GM10266 (cell line): ENCODE data around the gene ARRDC2.
"Not testable (repeated sequence)": the region's sequence is repeated elsewhere in the genome, so short reads cannot be mapped to it uniquely, and the experiment has no call there.

Experiments
- DNase-seq: peaks from one replicate; pipeline ENCODE4 v3.0.0; 2012; ENCODE audit errors: extremely low spot score
- CTCF ChIP-seq: IDR thresholded peaks from 2 replicates; pipeline ENCODE4 v1.5.1; 2012; ENCODE audit warnings: mild to moderate bottlenecking, low read depth; ENCODE audit not compliant: control insufficient read depth, insufficient read depth; ENCODE audit errors: missing control alignments

Gene ARRDC2

DNA sequence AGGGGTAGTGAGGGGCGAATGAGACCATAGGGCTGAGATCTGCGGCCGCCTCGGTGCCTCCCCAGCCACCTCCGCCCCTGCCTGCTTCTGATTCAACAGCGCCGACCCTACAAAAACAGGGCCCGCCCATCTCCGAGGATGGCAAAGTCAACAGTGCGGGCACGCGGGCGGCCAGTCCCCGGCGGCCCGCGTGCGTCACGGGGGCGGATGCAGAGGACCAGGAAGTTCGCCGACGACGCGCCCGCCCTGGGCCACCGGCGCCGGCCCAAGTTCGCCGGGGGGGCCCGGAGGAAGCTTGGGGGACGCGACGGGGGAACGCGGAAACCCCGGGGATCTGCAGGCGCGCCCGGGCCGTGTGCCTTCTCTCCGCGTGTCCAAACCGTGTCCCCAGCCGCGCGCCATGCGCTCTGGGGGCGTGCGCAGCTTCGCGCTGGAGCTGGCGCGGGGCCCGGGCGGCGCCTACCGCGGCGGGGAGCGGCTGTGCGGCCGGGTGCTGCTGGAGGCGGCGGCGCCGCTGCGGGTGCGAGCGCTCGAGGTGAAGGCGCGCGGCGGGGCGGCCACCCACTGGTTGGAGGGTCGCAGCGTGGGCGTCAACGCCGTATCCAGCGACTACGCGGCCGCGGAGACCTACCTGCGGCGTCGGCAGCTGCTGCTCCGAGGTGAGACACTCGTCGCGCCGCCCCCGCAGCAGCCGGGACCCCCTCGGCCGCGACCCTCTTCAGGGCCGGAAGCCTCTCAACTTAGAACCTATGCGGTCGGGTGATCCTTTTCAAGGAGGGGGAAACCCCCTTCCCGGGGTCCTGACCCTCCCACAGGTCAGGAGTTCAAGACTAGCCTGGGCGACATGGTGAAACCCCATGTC lies 6.8 kb upstream of the ARRDC2 start:
- DNase-seq = peak; percentile 94

GRCh38 chr19:18001777-18002345 lies 6.1 kb upstream of the ARRDC2 start:
- no peak for DNase-seq
- TF ChIP-seq CTCF = no peak

More for the DNA sequence above, 6.8 kb upstream of the ARRDC2 start:
- no peak for TF ChIP-seq CTCF

DNA sequence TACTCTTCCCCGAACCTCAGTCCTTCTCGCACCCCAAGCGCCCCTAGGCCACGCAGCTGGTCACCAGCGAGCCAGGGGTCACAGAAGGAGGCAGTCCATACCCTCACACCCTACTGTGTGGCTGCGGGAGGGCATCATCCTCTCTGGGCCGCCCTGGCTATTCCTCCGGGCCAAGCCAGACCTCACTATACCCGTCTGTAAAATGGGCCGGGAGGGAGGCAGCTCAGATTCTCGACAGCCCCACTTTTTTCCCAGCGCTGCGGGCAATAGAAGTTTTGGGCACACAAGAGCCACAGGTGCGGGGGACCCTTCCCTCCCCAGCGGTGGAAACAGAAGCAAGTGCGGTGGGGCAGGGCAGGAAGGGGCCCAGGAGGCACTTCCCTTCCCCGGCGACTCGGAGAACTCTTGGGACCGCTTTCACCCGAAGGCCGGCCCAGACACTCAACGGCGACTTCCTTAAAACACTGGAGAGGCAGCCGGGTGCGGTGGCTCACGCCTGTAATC lies 5.6 kb upstream of the ARRDC2 start:
- no peak for TF ChIP-seq CTCF
- DNase-seq = no peak

- DNase-seq = not testable (repeated sequence)
Measured at GRCh38 chr19:18005750-18006149, 2.2 kb upstream of the ARRDC2 start.

GRCh38 chr19:18007044-18007916 lies 690 bp upstream of the ARRDC2 start:
- DNase-seq = peak; percentile 94
- peak; percentile 99 for TF ChIP-seq CTCF

- DNase-seq = no peak
- TF ChIP-seq CTCF = no peak
Measured at GRCh38 chr19:18008814-18009213, 844 bp downstream of the ARRDC2 start.

DNA sequence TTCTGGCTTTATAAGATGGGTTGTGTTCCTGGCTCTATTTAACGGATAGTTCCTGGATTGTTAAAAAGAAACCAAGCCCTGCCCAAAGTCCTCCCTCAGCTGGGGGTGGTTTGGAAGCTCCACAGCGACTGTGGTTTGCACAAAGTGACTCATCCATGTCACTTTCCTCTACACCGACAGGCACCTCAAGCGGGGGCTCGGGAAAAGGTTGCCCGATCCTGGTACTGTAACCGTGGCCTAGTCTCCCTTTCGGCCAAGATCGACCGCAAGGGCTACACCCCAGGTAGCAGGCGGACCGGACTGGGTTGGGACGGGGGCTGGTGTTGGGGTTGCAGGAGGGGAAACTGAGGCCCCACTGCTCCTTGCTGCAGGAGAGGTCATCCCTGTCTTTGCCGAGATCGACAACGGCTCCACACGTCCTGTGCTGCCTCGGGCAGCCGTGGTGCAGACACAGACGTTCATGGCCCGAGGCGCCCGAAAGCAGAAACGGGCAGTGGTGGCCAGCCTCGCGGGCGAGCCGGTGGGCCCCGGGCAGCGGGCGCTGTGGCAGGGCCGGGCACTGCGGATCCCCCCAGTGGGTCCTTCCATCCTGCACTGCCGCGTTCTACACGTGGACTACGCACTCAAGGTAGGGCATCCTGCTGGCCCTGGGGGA lies 1.6 kb downstream of the ARRDC2 start:
- no peak for TF ChIP-seq CTCF
- peak; percentile 14 for DNase-seq
